ENCODE data around the gene FAM161B. TPM values are rescaled to one million over a fixed set of nuclear protein-coding genes. Genes with fewer than 3 reads are reported as not detected.

The FAM161B gene
- total RNA-seq, 1 experiment from 2014 or later = 1.6 TPM

DNA sequence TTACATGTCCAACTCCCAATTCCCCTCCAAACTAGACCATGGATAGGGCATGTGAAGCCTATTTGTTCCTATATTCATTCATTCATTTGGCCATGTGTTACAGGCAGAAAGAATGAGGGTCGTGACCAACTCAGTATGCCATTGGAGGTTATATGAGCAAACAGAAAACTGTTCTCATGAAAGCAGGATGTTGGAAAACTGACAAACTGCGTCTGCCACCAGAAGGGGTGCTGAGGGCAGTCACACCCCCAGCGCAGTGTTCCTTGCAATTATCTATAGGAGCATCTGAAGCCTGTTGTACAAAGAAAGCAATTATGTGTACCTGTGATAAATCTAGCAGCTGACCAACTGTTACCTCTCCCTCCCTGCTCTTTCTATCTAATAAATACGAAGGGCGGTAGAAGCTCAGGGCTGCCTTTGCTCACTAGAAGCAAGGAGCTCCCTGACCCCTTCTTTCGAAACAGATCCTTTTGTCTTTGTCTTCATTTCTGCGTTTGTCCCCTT lies 48.1 kb upstream of the FAM161B start:
- no peaks in the 10 kb centered on the region for H3K27me3 ChIP-seq (replicated peaks; ENCODE audit: control insufficient read depth, insufficient read depth, low read length)
- Mint-ChIP-seq H3K36me3 (ENCODE audit: insufficient read depth, unreplicated experiment) (no peaks in the 10 kb centered on the region), H3K9me3 (ENCODE audit: unreplicated experiment) (no peaks in the 10 kb centered on the region), H3K27ac (ENCODE audit: unreplicated experiment) (peak overlapping the region; percentile 60), H3K4me1 (ENCODE audit: low read depth, unreplicated experiment) (peaks cover 27% of the 10 kb centered on the region), H3K4me3 (ENCODE audit: unreplicated experiment) (no peak overlapping the region), H3K27me3 (ENCODE audit: insufficient read depth, unreplicated experiment) (no peaks in the 10 kb centered on the region)
- H3K36me3 ChIP-seq (ENCODE audit: control insufficient read depth, insufficient read depth, low read length) = no peaks in the 10 kb centered on the region
- no peaks in the 10 kb centered on the region for H3K9me3 ChIP-seq
- intact Hi-C loops (cut with micrococcal nuclease; ENCODE audit: unreplicated experiment) = loop anchor here (2.0 to 5.0 kb wide), 3 partner anchors 21 to 47 kb away; partner anchors contain the start of genes BBOF1, COQ6, ENTPD5 and FAM161B
- peaks cover 45% of the 10 kb centered on the region for H3K4me1 ChIP-seq
- DNase-seq = peak in 1 of 2 experiments; percentile 9
- H3K4me3 ChIP-seq (ENCODE audit: low read depth, low read length) = no peak overlapping the region
- CTCF ChIA-PET = interaction anchor here (0.7 to 1.0 kb wide), 2 partner anchors 20 to 27 kb away, joined by 3 read pairs; no protein-coding TSS in a partner anchor
- no TSS peak for BruUV-seq (replicated peaks)
- TF ChIP-seq, protein P1, sequence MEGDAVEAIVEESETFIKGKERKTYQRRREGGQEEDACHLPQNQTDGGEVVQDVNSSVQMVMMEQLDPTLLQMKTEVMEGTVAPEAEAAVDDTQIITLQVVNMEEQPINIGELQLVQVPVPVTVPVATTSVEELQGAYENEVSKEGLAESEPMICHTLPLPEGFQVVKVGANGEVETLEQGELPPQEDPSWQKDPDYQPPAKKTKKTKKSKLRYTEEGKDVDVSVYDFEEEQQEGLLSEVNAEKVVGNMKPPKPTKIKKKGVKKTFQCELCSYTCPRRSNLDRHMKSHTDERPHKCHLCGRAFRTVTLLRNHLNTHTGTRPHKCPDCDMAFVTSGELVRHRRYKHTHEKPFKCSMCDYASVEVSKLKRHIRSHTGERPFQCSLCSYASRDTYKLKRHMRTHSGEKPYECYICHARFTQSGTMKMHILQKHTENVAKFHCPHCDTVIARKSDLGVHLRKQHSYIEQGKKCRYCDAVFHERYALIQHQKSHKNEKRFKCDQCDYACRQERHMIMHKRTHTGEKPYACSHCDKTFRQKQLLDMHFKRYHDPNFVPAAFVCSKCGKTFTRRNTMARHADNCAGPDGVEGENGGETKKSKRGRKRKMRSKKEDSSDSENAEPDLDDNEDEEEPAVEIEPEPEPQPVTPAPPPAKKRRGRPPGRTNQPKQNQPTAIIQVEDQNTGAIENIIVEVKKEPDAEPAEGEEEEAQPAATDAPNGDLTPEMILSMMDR (IDR thresholded peaks at IDR 0.05; ENCODE audit: insufficient read depth in 1 of 2, low read depth in 1 of 2, low read length in 1 of 2, severe bottlenecking in 1 of 2, unreplicated experiment in 1 of 2) = no peak
- POLR2A ChIA-PET = interaction anchor here (0.6 to 1.5 kb wide), 3 partner anchors 21 to 326 kb away, joined by 3 to 10 read pairs (median 4); partner anchors contain the start of genes COQ6 and FAM161B

DNA sequence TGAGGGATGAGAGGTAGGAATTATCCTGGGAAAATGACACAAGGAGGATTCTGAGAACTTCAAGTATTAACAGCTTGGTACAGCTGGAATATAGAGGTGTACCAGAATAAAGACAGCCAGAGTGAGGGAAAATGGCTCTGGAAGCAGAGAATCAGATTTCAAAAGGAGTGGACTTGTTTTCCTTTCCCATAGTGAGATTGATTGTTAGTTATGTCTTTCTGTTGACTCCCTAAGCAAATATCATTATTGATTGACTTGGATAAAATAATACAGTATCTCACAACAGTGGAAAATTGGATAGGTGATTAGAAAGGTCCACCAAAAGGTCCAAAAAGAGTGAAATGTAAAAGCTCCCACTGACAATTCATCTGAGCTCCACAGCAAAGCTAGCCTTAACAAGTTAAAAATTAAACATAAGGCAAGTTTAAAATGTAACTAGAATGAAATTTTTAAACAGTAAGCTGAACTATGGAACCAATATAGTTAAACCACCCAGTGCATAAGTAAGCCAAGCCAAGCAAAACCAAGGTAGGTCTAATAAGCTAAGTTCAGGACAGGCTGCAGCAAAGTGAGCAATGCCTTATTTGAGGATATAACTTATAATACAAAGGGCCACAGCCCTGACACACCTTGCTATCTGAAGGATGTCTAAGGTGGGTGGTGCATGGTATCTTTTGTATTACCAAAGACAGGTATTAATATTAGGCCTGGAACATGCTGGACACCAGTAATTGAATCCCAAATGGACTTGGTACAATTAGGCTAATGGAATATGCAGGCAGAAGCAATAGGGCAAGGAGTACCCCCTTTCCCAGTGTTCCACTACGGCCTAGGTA lies 47.4 kb upstream of the FAM161B start:
- peak overlapping the region; percentile 42 for H3K4me3 Mint-ChIP-seq (ENCODE audit: unreplicated experiment)
- H3K27me3 Mint-ChIP-seq (ENCODE audit: insufficient read depth, unreplicated experiment) = no peaks in the 10 kb centered on the region
- Histone ChIP-seq H3K4me1 (peaks cover 45% of the 10 kb centered on the region), H3K27me3 (replicated peaks; ENCODE audit: control insufficient read depth, insufficient read depth, low read length) (no peaks in the 10 kb centered on the region), H3K9me3 (no peaks in the 10 kb centered on the region), H3K4me3 (ENCODE audit: low read depth, low read length) (no peak overlapping the region), H3K36me3 (ENCODE audit: control insufficient read depth, insufficient read depth, low read length) (no peaks in the 10 kb centered on the region)
- TF ChIP-seq, protein P1 (IDR thresholded peaks at IDR 0.05; ENCODE audit: insufficient read depth in 1 of 2, low read depth in 1 of 2, low read length in 1 of 2, severe bottlenecking in 1 of 2, unreplicated experiment in 1 of 2) = no peak
- peak in 1 of 2 experiments; percentile 14 for DNase-seq
- intact Hi-C loops (cut with micrococcal nuclease; ENCODE audit: unreplicated experiment) = loop anchor here (2.0 to 5.0 kb wide), 3 partner anchors 21 to 47 kb away; partner anchors contain the start of genes BBOF1, COQ6, ENTPD5 and FAM161B
- POLR2A ChIA-PET = interaction anchor here (0.6 to 1.5 kb wide), 3 partner anchors 20 to 325 kb away, joined by 3 to 10 read pairs (median 4); partner anchors contain the start of genes COQ6 and FAM161B
- peak overlapping the region; percentile 69 for H3K27ac Mint-ChIP-seq (ENCODE audit: unreplicated experiment)
- BruUV-seq (replicated peaks) = TSS peak; percentile 52
- H3K36me3 Mint-ChIP-seq (ENCODE audit: insufficient read depth, unreplicated experiment) = no peaks in the 10 kb centered on the region
- peaks cover 27% of the 10 kb centered on the region for H3K4me1 Mint-ChIP-seq (ENCODE audit: low read depth, unreplicated experiment)
- no peaks in the 10 kb centered on the region for H3K9me3 Mint-ChIP-seq (ENCODE audit: unreplicated experiment)
- CTCF ChIA-PET = interaction anchor here (0.7 to 1.0 kb wide), 2 partner anchors 21 to 27 kb away, joined by 3 read pairs; no protein-coding TSS in a partner anchor

DNA sequence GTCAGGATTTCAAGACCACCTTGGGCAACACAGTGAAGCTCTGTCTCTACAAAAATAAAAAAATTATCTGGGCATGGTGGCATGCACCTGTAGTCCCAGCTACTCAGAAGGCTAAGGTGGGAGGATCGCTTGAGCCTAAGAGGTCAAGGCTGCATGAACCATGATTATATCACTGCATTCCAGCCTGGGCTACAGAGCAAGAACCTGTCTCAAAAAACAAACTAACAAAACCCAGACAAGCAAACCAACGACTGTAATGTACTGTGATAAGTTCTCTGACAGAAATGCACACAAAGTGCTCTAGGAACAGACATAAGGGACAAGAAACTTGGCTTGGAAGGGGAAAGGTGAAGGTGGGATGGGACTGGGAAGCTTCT lies 46.8 kb upstream of the FAM161B start:
- Mint-ChIP-seq H3K27me3 (ENCODE audit: insufficient read depth, unreplicated experiment) (no peaks in the 10 kb centered on the region), H3K9me3 (ENCODE audit: unreplicated experiment) (no peaks in the 10 kb centered on the region), H3K4me1 (ENCODE audit: low read depth, unreplicated experiment) (peaks cover 27% of the 10 kb centered on the region), H3K4me3 (ENCODE audit: unreplicated experiment) (peak overlapping the region; percentile 42), H3K36me3 (ENCODE audit: insufficient read depth, unreplicated experiment) (no peaks in the 10 kb centered on the region), H3K27ac (ENCODE audit: unreplicated experiment) (peak overlapping the region; percentile 69)
- Histone ChIP-seq H3K27me3 (replicated peaks; ENCODE audit: control insufficient read depth, insufficient read depth, low read length) (no peaks in the 10 kb centered on the region), H3K4me3 (ENCODE audit: low read depth, low read length) (no peak overlapping the region), H3K9me3 (no peaks in the 10 kb centered on the region), H3K36me3 (ENCODE audit: control insufficient read depth, insufficient read depth, low read length) (no peaks in the 10 kb centered on the region), H3K4me1 (peaks cover 45% of the 10 kb centered on the region)
- POLR2A ChIA-PET = interaction anchor here (0.6 to 1.5 kb wide), 3 partner anchors 19 to 110 kb away, joined by 3 to 4 read pairs (median 4); partner anchors contain the start of genes COQ6, FAM161B and ZNF410
- TF ChIP-seq, protein P1 (IDR thresholded peaks at IDR 0.05; ENCODE audit: insufficient read depth in 1 of 2, low read depth in 1 of 2, low read length in 1 of 2, severe bottlenecking in 1 of 2, unreplicated experiment in 1 of 2) = no peak
- no TSS peak for BruUV-seq (replicated peaks)
- intact Hi-C loops (cut with micrococcal nuclease; ENCODE audit: unreplicated experiment) = loop anchor here (2.0 to 5.0 kb wide), 3 partner anchors 22 to 46 kb away; partner anchors contain the start of genes BBOF1, COQ6, ENTPD5 and FAM161B
- peak in 1 of 2 experiments; percentile 25 for DNase-seq
- CTCF ChIA-PET = no interaction called here
